ENCODE data around the gene JAG2.

- no peak for TF ChIP-seq EZH2 (IDR thresholded peaks at IDR 0.05; ENCODE audit: insufficient read depth, poor library complexity, severe bottlenecking)
- TF ChIP-seq EZH2phosphoT487 (IDR thresholded peaks at IDR 0.05; ENCODE audit: insufficient read depth, low read depth): no peak
These were observed 20.6 kb downstream of the JAG2 start for GRCh38 chr14:105147671-105148603.

All from GM23248 (cell line).